ELR (cell line): ENCODE data around the gene RPL13A.

Experiments used
- DNase-seq: peaks from one replicate; pipeline ENCODE4 v3.0.0-alpha.2; 2015; ENCODE audit warnings: low read depth

RPL13A gene

DNA sequence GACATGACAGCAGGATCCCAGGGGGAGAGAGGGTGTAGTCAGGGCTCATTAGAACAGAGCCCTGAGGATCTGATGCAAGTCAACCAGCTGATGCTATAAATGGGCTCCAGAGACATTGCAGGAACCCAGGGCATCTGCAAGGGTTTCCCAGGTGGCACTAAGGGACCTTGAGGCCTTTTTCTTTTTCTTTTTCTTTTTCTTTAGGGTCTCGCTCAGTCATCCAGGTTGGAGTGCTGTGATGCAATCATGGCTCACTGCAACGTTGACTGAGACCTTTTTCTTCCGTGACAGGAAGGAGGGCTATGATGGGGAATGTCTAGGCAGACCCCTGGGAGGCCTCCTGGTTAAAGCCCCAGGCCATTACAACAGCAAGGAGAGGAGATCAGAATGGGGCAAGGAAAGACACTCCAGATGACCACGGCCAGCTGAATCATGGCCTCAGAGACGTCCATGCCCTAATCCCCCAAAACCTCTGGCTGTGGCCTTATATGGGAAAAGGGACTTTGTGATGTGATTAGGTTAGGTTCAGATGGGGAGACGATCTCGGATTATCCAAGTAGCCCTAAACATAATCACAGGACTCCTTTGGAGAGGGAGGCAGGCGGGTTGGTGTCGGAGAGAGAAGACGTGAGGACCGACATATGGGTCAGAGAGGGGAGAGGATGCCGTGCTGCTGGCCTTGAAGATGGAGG, 20.5 kb downstream of the RPL13A start:
- no peak for DNase-seq

DNA sequence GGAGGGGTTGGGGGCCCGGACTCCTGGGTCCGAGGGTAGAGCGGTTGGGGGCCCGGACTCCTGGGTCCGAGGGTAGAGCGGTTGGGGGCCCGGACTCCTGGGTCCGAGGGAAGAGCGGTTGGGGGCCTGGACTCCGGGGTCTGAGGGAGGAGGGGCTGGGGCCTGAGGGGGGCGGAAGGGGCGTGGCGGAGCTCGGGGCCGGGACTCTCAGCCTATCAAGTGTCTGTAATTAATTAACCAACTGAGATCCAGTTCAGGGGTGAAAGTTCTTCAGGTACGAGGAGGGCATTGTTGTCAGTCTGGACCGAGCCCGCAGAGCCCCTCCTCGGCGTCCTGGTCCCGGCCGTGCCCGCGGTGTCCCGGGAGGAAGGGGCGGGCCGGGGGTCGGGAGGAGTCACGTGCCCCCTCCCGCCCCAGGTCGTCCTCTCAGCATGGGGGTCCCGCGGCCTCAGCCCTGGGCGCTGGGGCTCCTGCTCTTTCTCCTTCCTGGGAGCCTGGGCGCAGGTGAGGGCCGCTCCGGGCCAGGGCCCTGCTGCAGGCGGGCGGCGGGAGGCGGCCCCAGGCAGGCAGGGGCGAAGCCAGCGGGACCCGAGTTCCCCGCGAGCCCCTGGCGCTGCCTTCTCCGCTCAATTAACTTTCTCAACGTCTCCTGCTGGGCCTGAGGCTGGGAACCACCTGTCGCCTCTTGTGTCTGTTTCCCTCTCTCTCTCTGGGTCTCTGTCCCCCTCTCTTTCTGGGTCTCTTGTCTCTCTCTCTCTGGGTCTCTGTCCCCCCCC, 25.8 kb downstream of the RPL13A start:
- DNase-seq = no peak

GRCh38 chr19:49513746-49514118, 26.3 kb downstream of the RPL13A start:
- DNase-seq = no peak

DNA sequence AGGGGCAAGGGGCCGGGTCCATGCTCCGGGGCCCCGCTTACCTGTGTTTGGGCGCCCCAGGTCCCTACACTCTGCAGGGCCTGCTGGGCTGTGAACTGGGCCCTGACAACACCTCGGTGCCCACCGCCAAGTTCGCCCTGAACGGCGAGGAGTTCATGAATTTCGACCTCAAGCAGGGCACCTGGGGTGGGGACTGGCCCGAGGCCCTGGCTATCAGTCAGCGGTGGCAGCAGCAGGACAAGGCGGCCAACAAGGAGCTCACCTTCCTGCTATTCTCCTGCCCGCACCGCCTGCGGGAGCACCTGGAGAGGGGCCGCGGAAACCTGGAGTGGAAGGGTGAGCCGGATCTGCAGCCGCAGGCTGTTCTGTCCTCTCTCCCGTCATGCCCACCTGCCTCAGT, 26.7 kb downstream of the RPL13A start:
- no peak for DNase-seq

GRCh38 chr19:49515767-49516166, 28.4 kb downstream of the RPL13A start:
- no peak for DNase-seq

DNA sequence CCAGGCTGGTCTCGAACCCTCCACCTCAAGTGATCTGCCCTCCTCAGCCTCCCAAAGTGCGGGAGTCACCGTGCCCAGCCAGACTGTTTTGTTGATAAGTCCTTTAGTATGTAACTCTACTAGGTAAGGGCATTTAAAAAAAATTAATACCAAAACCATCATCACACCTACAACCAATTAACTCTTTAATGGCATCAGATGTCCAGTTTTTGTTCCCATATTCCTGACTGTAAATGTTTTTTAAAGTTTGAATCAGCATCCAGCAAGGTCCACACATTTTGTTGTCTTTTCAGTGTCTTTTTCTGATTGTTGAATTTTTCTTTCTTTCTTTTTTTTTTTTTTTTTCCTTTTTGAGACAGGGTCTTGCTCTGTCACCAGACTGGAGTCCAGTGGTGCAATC, 30.6 kb downstream of the RPL13A start:
- no peak for DNase-seq

DNA sequence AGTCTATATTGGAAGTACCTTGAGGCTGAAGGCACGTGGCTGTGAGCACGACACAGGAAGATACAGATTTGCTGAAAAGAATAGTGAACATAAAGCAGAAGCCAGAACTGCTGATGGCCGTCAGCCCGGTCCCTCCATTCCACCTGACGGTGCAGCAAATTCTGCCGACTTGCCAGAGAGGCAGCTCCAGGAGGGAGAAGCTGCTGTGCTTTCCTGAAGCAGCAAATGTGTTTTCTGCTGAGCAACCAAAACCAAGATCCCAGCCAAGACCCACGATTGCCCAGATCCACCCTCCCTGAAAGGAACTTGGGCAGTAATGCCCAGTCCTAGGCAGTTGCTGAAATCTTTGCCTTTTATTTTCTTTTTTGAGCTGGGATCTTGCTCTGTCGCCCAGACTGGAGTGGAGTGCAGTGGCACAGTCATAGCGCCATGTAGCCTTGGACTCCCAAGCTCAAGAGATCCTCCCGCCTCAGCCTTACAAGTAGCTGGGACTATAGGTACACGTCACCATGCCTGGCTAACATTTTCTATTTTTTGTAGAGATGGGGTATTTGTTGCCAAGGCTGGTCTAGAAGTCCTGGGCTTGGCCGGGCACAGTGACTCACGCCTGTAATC, 33.4 kb downstream of the RPL13A start:
- DNase-seq = no peak

DNA sequence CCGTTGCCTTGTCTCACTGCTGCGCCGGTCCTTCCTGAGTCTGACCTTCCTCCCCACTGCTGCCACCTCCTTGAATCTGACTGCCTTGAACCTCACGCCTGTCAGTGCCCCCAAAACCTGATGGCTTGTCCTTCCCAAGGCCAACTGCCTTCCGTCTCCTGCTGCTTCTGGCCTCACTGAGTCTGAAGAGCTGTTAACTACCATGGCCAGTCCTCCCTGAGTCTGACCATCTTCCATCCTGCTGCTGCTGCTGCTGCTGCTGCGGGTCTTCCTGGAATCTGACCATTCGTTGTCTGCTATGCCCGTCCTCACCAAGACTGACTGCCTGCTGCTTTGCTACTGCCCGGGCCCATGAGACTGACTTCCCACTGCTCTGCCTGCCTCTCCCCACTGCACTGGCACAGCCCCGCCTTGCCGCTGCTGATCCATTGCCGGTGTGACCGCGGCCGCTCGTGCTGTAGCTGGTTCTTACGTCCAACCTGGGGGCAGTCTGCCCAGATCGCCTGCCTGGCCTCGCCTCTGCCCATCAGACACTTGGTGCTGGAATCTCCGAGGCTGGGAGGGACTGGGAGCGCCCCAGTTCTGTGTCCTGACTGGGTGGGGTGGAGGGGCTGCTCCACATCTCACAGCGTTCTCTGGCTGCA, 37.5 kb downstream of the RPL13A start:
- no peak for DNase-seq

GRCh38 chr19:49528211-49528771, 40.9 kb downstream of the RPL13A start:
- DNase-seq = peak; percentile 86

DNA sequence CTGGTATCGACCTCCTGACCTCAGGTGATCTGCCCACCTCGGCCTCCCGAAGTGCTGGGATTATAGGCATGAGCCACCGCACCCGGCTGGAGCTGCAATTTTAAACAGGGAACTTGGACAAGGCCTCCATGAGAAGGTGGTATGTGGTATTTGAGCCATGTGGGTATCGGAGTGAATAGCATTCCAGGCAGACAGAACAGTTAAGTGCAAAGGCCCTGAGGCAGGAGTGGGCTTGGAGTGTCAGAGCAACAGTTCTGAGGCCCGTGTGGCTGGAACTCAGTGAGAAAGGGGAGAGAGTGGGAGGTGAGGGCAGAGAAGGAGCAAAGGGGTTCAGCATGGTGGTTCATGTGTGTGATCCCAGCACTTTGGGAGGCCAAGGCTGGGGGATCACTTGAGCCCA, 43.3 kb downstream of the RPL13A start:
- no peak for DNase-seq

- DNase-seq = peak; percentile 54
Measured at GRCh38 chr19:49533551-49534488, 46.4 kb downstream of the RPL13A start.

DNA sequence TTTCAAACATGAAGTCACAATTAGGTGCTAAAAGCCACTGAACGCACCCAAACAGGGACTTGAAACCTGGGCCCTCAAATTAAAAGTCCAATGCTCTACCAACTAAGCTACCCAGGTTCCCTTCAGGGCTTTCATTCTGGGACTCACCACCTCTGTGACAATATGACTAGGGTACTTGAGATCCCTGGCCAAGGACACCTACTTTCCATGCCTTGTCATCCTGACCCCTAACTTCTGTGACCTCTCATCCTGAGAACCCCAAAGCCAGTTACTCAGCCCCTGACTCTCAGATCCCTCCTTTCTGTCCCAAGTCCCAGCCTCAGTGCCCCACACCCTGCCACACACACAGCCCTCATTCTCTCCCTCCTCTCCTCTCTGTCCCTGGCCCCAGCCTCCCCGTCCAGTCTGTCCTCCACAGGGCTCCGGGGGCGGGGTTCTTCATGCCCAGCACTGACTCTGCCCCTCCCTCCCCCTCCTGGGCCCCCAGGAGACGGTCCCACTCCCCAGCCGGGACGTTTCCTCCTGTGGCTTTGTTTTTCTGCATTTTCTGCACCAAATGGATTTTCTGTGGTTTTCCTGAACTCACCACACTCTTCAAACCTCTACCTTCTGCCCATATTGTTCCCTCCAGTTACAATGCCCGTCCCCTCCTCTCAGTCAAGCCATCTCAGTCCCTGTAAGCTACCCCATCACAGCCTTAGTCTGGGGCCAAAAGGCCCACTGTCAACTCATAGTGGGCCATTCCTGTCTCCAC, 47.4 kb downstream of the RPL13A start:
- DNase-seq = no peak

DNA sequence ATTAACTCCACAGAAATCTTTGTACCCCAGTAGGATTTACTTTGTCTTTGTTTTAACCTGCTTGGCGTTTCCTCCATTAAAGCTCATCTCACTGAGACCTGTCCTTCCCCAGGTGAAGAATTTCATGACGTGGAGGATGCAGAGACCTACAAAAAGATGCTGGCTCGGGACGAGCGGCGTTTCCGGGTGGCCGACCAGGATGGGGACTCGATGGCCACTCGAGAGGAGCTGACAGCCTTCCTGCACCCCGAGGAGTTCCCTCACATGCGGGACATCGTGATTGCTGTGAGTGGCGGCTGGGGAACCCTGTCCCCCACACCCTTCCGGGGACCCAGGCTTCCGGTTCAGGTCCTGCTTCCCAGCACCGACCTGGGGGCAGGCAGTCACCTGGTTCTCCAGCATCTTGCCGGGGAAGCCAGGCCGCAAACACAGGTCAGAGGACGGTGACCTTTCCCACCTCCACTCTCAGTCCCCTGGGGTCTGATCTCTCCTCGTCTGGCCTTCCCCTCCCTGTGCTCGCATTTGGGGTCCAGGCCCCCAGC, 49.6 kb downstream of the RPL13A start:
- DNase-seq = no peak

GRCh38 chr19:49538643-49539042, 51.2 kb downstream of the RPL13A start:
- no peak for DNase-seq

DNA sequence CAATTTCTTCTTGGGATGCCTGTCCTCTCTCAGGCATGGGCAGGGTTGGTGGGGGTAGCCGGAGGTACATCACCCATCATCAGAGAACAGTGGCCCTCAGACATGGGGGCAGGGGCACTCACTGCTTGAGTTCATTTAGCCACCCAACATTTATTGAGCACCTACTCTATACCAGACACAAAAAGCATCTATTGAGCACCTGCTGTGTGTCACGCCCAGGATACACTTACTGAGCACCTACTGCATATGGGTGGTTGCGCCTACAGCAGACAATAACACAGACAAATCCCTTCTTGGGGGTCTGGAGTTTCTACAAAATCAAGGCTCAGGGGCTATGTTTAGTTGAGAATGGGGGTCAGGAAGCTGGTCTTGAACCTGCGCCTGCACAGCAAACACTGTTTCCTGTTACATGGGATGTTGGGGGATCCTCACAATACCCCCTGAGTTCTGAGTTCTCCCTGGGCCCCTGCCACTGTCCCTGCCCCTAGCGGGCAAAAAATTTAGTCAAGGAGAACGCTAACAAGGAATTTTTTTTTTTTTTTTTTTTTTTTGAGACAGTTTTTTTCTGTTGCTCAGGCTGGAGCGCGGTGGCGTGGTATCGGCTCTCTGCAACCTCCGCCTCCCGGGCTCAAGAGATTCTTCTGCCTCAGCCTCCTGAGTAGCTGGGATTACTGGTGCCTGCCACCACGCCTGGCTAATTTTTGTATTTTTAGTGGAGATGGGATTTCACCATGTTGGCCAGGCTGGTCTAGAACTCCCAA, 52.0 kb downstream of the RPL13A start:
- no peak for DNase-seq
